Mesendoderm (in vitro differentiated cells): ENCODE measurements around the gene CNOT11.

Experiments used
- DNase-seq: peaks from one replicate; pipeline ENCODE4 v3.0.0; 2013
- H2AK5ac ChIP-seq: 2 replicates; pipeline ENCODE4 v1.6.1; 2013; ENCODE audit warnings: low read length, inconsistent platforms
- H2BK120ac ChIP-seq: 2 replicates; pipeline ENCODE4 v1.6.1; 2013; ENCODE audit warnings: low read depth, mild to moderate bottlenecking, low read length, moderate library complexity, mixed read lengths
- H2BK15ac ChIP-seq: replicated peaks from 2 replicates; pipeline ENCODE4 v1.6.1; 2013; ENCODE audit warnings: low read depth, mild to moderate bottlenecking, moderate library complexity
- H2BK5ac ChIP-seq: 2 replicates; pipeline ENCODE4 v1.6.1; 2013; ENCODE audit warnings: low read length, inconsistent platforms
- H3K18ac ChIP-seq: 2 replicates; pipeline ENCODE4 v1.6.1; 2013; ENCODE audit warnings: mild to moderate bottlenecking, low read length, mixed read lengths
- H3K23ac ChIP-seq: one replicate; pipeline ENCODE4 v1.6.1; 2013; ENCODE audit warnings: low read length
- H3K27ac ChIP-seq: 2 replicates; pipeline ENCODE4 v1.5.1; 2013; ENCODE audit warnings: low read depth, mild to moderate bottlenecking, inconsistent platforms, low read length, moderate library complexity
- H3K27me3 ChIP-seq: 2 replicates; pipeline ENCODE4 v1.6.1; 2013; ENCODE audit warnings: low read length, control low read depth, mild to moderate bottlenecking, inconsistent platforms; ENCODE audit not compliant: insufficient read depth, poor library complexity
- H3K36me3 ChIP-seq: 2 replicates; pipeline ENCODE4 v1.6.1; 2013; ENCODE audit warnings: low read length, inconsistent platforms; ENCODE audit not compliant: control insufficient read depth, insufficient read depth
- H3K4ac ChIP-seq: one replicate; pipeline ENCODE4 v1.6.1; 2013; ENCODE audit warnings: low read depth, mild to moderate bottlenecking, low read length, moderate library complexity
- H3K4me1 ChIP-seq: 2 replicates; pipeline ENCODE4 v1.6.1; 2013; ENCODE audit warnings: low read depth, low read length, inconsistent platforms; ENCODE audit not compliant: control insufficient read depth
- H3K4me2 ChIP-seq: 2 replicates; pipeline ENCODE4 v1.6.1; 2013; ENCODE audit warnings: low read length
- H3K4me3 ChIP-seq: 2 replicates; pipeline ENCODE4 v1.5.1; 2013; ENCODE audit warnings: mild to moderate bottlenecking, low read length
- H3K56ac ChIP-seq: one replicate; pipeline ENCODE4 v1.6.1; 2013; ENCODE audit warnings: low read length
- H3K79me1 ChIP-seq: 2 replicates; pipeline ENCODE4 v1.6.1; 2013; ENCODE audit warnings: low read length, inconsistent platforms
- H3K79me2 ChIP-seq: 2 replicates; pipeline ENCODE4 v1.6.1; 2013; ENCODE audit warnings: mild to moderate bottlenecking, low read length; ENCODE audit not compliant: control insufficient read depth, insufficient read depth
- H3K9ac ChIP-seq: 2 replicates; pipeline ENCODE4 v1.6.1; 2013; ENCODE audit warnings: low read length, inconsistent platforms
- H4K5ac ChIP-seq: one replicate; pipeline ENCODE4 v1.6.1; 2013; ENCODE audit warnings: low read length
- H4K8ac ChIP-seq: one replicate; pipeline ENCODE4 v1.6.1; 2013; ENCODE audit warnings: low read depth, mild to moderate bottlenecking, control low read depth, low read length, moderate library complexity
- WGBS: extraction: QIAGEN DNeasy Blood & Tissue Kit; methylation state at CpG from one replicate; pipeline ENCODE4 v1.1.7; 2013; ENCODE audit warnings: low lambda C conversion rate, missing lambda C conversion rate; ENCODE audit not compliant: insufficient coverage; ENCODE audit errors: extremely low coverage; 5-methylcytosine and 5-hydroxymethylcytosine counted together

Gene CNOT11

DNA sequence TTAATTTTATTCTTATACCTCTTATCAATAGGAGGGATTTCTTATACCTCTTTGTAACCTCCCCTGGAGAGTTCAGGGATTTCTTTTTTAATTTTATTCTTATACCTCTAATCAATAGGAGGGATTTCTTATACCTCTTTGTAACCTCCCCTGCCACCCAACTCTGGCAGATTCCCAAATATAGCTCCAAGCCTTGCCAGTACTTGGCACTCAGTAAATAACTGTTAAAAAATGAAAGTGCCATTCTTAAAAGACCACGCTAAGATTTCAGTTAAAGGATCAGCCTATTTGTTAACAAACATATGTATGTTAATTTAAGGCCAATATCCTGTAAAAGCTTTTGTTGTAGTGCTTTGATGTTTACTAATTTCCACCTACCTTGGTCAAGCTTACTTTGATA is 51.0 kb downstream of the CNOT11 start:
- Histone ChIP-seq H3K36me3 (peaks cover 1% of the 10 kb centered on the region), H3K56ac (no peak overlapping the region), H2BK15ac (no peak overlapping the region), H3K79me1 (peaks cover 23% of the 10 kb centered on the region), H3K23ac (no peak overlapping the region), H3K79me2 (peaks cover 52% of the 10 kb centered on the region), H2BK120ac (no peak overlapping the region), H2BK5ac (no peak overlapping the region), H4K5ac (no peak overlapping the region), H3K4me2 (no peak overlapping the region), H3K27me3 (no peaks in the 10 kb centered on the region), H3K4me3 (no peak overlapping the region), H3K27ac (no peak overlapping the region), H3K4ac (no peak overlapping the region), H3K4me1 (peaks cover 4% of the 10 kb centered on the region), H4K8ac (no peak overlapping the region), H3K18ac (no peak overlapping the region), H3K9ac (no peak overlapping the region), H2AK5ac (no peak overlapping the region)
- WGBS = no CpG with 5 or more reads among the region's 1 CpG
- no peak for DNase-seq

DNA sequence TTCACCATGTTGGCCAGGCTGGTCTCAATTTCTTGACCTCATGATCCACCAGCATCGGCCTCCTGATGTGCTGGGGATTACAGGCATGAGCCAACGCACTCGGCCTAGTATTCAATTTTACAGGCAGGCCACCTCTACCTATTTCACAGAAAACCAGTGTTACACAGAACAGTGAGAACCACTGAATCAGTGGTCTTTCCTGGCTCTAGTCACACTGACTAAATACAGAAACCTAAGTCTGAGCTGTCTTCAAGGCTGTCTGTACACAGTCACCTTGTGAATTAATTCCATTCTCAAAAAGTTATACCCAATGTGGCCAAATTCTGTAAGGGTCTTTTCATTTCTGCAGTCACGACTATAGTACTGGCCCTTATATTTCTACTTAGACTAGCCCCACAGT is 52.3 kb downstream of the CNOT11 start:
- H2BK15ac ChIP-seq = no peak overlapping the region
- no peak overlapping the region for H3K56ac ChIP-seq
- H4K8ac ChIP-seq = no peak overlapping the region
- WGBS = no CpG with 5 or more reads among the region's 4 CpGs
- H3K23ac ChIP-seq = no peak overlapping the region
- no peak overlapping the region for H3K4ac ChIP-seq
- peaks cover 1% of the 10 kb centered on the region for H3K36me3 ChIP-seq
- H2BK5ac ChIP-seq = no peak overlapping the region
- H3K4me2 ChIP-seq = no peak overlapping the region
- H2BK120ac ChIP-seq = no peak overlapping the region
- no peaks in the 10 kb centered on the region for H3K27me3 ChIP-seq
- peaks cover 43% of the 10 kb centered on the region for H3K79me2 ChIP-seq
- H3K79me1 ChIP-seq = peaks cover 15% of the 10 kb centered on the region
- H3K18ac ChIP-seq = no peak overlapping the region
- H3K9ac ChIP-seq = no peak overlapping the region
- no peak overlapping the region for H3K27ac ChIP-seq
- H3K4me3 ChIP-seq = no peak overlapping the region
- peaks cover 4% of the 10 kb centered on the region for H3K4me1 ChIP-seq
- no peak overlapping the region for H4K5ac ChIP-seq
- H2AK5ac ChIP-seq = no peak overlapping the region
- DNase-seq = no peak

DNA sequence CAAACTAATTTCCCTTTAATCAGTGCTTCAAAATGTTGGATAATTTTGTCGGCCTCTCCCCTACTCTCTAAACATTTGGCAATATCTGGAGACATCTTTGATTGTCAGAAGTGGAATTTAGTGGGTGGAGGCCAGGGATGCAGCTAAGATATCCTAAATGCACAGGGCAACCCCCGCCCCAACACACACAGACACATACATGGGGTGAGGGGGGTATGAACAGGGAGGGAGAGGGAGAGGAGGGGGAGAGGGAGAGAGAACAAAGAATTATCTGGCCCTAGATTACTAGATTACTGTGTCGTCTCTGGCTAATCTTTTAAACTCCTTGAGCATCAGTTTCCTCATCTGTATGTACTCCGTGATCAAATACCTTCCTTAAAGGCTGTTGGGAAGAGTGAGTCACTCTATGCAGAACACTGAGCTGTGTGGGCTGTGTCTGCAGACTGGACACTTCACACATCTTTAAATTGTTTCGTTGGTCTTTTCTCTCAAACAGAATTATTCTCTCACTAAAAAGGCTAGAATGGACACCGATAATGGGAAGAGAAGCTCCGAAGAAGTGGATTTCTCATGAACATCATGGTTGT is 52.9 kb downstream of the CNOT11 start:
- Histone ChIP-seq H2BK15ac (no peak overlapping the region), H3K18ac (no peak overlapping the region), H3K36me3 (peaks cover 1% of the 10 kb centered on the region), H3K4me3 (no peak overlapping the region), H3K79me1 (peaks cover 15% of the 10 kb centered on the region), H3K27me3 (no peaks in the 10 kb centered on the region), H2BK120ac (no peak overlapping the region), H3K27ac (no peak overlapping the region), H3K9ac (no peak overlapping the region), H3K23ac (no peak overlapping the region), H3K4me1 (peaks cover 4% of the 10 kb centered on the region), H3K4ac (no peak overlapping the region), H4K8ac (no peak overlapping the region), H3K56ac (no peak overlapping the region), H2AK5ac (no peak overlapping the region), H4K5ac (no peak overlapping the region), H2BK5ac (no peak overlapping the region), H3K79me2 (peaks cover 42% of the 10 kb centered on the region), H3K4me2 (no peak overlapping the region)
- WGBS = no CpG with 5 or more reads among the region's 7 CpGs
- no peak for DNase-seq

DNA sequence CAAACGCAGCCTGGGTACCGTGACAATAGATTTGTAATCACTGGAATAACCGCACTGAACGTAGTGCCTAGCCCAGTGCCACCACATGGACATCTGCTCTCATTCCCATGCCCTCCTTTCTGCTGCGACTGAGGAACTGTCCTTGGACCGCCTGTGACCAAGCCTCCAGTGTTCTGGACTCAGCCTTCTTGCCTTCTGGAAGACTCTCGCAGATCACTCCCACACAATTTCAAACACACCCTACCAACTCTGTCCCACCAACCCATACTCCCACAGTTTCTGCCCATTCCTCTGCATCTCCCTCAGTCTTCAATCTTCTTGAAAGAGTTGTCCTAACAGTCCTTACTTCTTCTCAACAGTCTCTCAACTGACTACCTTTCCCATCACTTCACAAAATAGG is 53.7 kb downstream of the CNOT11 start:
- WGBS = no CpG with 5 or more reads among the region's 7 CpGs
- Histone ChIP-seq H3K4me3 (no peak overlapping the region), H3K23ac (no peak overlapping the region), H3K36me3 (peaks cover 1% of the 10 kb centered on the region), H3K56ac (no peak overlapping the region), H3K4me1 (peaks cover 4% of the 10 kb centered on the region), H3K27ac (no peak overlapping the region), H2AK5ac (no peak overlapping the region), H4K8ac (no peak overlapping the region), H2BK120ac (no peak overlapping the region), H3K9ac (peak overlapping the region; percentile 95), H3K18ac (no peak overlapping the region), H3K4ac (no peak overlapping the region), H3K27me3 (no peaks in the 10 kb centered on the region), H3K79me2 (peaks cover 38% of the 10 kb centered on the region), H3K4me2 (peak overlapping the region; percentile 24), H3K79me1 (peaks cover 12% of the 10 kb centered on the region), H2BK15ac (no peak overlapping the region), H2BK5ac (no peak overlapping the region), H4K5ac (no peak overlapping the region)
- DNase-seq = no peak

DNA sequence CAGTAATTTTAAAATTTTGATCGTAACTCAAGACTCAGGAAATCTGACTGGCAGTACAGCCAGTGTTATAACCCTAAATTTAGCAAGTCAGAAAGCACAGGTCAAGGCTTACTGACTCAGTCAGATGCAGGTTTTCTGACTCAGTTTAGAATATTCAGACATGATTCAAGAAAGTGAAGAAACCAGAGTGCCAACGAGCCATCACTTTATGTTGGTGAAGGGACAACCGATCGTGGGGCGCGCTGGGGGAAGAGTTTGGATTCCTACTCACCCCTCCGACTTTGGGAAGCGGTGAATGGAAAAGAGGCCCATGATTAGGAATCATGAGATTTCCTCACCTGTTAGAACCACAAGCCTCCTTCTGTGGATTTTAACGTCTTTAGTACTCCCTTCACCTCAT is 54.8 kb downstream of the CNOT11 start:
- WGBS = no CpG with 5 or more reads among the region's 9 CpGs

DNA sequence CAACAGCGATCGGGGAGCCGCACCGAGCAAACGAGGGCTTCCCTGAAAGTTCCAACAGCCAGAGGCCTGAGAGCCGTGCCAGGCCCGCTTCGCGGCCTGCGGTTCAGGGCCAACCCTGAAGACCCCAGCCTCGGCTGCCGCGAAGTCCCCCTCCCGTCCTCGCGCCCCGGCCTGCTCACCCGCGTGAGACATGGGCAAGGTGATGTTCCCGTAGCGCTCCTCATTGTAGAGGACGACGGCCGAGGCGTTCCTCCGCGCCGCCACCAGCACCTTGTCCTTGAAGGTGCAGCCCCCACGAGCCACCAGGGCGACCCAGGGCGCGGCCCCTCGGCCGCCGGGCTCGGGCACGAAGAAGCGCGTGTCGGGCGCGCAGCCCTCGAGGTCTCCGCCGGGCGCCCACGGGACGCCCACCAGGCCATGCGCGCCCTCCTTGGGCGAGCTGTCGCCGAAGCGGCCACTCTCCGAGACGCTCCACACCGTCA is 55.3 kb downstream of the CNOT11 start:
- peaks cover 10% of the 10 kb centered on the region for H3K79me1 ChIP-seq
- H3K79me2 ChIP-seq = peaks cover 34% of the 10 kb centered on the region
- H2AK5ac ChIP-seq = no peak overlapping the region
- peak overlapping the region; percentile 99 for H3K56ac ChIP-seq
- no peaks in the 10 kb centered on the region for H3K27me3 ChIP-seq
- no peak overlapping the region for H2BK15ac ChIP-seq
- peak overlapping the region; percentile 47 for H3K4me2 ChIP-seq
- WGBS = no CpG with 5 or more reads among the region's 57 CpGs
- H2BK5ac ChIP-seq = no peak overlapping the region
- peak overlapping the region; percentile 86 for H3K23ac ChIP-seq
- peaks cover 4% of the 10 kb centered on the region for H3K4me1 ChIP-seq
- no peaks in the 10 kb centered on the region for H3K36me3 ChIP-seq
- H3K9ac ChIP-seq = peak overlapping the region; percentile 95
- peak overlapping the region; percentile 24 for H3K18ac ChIP-seq
- no peak overlapping the region for H4K5ac ChIP-seq
- H3K4ac ChIP-seq = peak overlapping the region; percentile 49
- no peak overlapping the region for H2BK120ac ChIP-seq
- H3K4me3 ChIP-seq = peak overlapping the region; percentile 73
- H3K27ac ChIP-seq = no peak overlapping the region
- peak; percentile 45 for DNase-seq
- no peak overlapping the region for H4K8ac ChIP-seq

More for the DNA sequence above, 54.8 kb downstream of the CNOT11 start:
- Histone ChIP-seq H2BK5ac (no peak overlapping the region), H3K4me3 (peak overlapping the region; percentile 73), H3K27me3 (no peaks in the 10 kb centered on the region), H3K79me1 (peaks cover 11% of the 10 kb centered on the region), H3K56ac (peak overlapping the region; percentile 99), H4K5ac (no peak overlapping the region), H3K4me1 (peaks cover 4% of the 10 kb centered on the region), H3K27ac (no peak overlapping the region), H3K36me3 (peaks cover under 1% of the 10 kb centered on the region), H3K4ac (no peak overlapping the region), H3K18ac (no peak overlapping the region), H3K79me2 (peaks cover 37% of the 10 kb centered on the region), H2BK120ac (no peak overlapping the region), H2AK5ac (no peak overlapping the region), H2BK15ac (no peak overlapping the region), H3K9ac (peak overlapping the region; percentile 95), H3K23ac (peak overlapping the region; percentile 86), H3K4me2 (peak overlapping the region; percentile 47), H4K8ac (no peak overlapping the region)
- no peak for DNase-seq
